ENCODE data around the gene ARFRP1.

ARFRP1 gene

GRCh38 chr20:63703976-63704748 lies 3.6 kb downstream of the ARFRP1 start:
- Mint-ChIP-seq H3K4me3 (no peak overlapping the region), H3K9me3 (no peaks in the 10 kb centered on the region), H3K27me3 (ENCODE audit: low read depth, poor library complexity) (no peaks in the 10 kb centered on the region), H3K4me1 (peaks cover 24% of the 10 kb centered on the region), H3K36me3 (ENCODE audit: low read depth) (peaks cover 14% of the 10 kb centered on the region), H3K27ac (no peak overlapping the region)
- TF ChIP-seq, protein P1, sequence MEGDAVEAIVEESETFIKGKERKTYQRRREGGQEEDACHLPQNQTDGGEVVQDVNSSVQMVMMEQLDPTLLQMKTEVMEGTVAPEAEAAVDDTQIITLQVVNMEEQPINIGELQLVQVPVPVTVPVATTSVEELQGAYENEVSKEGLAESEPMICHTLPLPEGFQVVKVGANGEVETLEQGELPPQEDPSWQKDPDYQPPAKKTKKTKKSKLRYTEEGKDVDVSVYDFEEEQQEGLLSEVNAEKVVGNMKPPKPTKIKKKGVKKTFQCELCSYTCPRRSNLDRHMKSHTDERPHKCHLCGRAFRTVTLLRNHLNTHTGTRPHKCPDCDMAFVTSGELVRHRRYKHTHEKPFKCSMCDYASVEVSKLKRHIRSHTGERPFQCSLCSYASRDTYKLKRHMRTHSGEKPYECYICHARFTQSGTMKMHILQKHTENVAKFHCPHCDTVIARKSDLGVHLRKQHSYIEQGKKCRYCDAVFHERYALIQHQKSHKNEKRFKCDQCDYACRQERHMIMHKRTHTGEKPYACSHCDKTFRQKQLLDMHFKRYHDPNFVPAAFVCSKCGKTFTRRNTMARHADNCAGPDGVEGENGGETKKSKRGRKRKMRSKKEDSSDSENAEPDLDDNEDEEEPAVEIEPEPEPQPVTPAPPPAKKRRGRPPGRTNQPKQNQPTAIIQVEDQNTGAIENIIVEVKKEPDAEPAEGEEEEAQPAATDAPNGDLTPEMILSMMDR (IDR thresholded peaks at IDR 0.05), result no peak
- no peak for DNase-seq

- peaks cover 7% of the 10 kb centered on the region for H3K36me3 Mint-ChIP-seq (ENCODE audit: low read depth)
- no peak overlapping the region for H3K27ac Mint-ChIP-seq
- TF ChIP-seq, protein P1 (IDR thresholded peaks at IDR 0.05), result no peak
- DNase-seq, result no peak
- H3K4me3 Mint-ChIP-seq, result no peak overlapping the region
- no peaks in the 10 kb centered on the region for H3K27me3 Mint-ChIP-seq (ENCODE audit: low read depth, poor library complexity)
- H3K4me1 Mint-ChIP-seq, result peaks cover 18% of the 10 kb centered on the region
- no peaks in the 10 kb centered on the region for H3K9me3 Mint-ChIP-seq
Measured at GRCh38 chr20:63703471-63703975, 4.3 kb downstream of the ARFRP1 start.

DNA sequence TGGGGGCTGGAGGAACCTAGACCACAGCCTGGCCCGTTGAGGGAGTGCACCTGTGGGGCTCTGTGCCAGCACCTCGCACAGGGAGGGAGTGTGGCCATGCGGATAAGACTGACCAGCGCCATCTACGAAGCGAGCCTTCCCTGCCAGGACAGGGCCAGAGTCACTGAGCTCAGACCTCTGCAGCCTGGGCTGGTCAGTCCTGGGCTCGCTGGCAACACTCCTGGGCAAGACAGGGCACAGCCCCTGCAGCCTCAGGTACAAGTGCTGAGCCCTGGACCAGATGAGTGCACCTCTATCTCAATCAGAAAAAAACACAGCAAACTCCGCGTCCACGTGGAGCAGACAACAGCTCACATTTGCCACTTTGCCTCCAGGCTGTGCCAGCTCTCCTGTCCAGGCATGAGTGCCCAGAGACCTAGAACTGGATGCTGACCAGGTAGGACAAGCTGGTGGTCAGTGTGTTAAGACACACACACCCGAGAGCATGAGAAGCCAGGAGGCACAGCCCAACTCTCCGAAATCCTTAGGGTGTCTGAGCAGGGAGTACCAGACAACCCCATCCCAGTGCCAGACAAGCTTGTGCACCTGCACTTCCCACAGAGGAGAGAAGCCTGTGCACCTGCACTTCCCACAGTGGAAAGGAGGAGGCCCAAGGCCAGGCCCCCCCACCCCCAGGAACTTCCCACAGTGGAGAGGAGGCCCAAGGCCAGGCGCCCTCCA lies 4.9 kb downstream of the ARFRP1 start:
- TF ChIP-seq, protein P1 (IDR thresholded peaks at IDR 0.05), result no peak
- Mint-ChIP-seq H3K4me1 (peaks cover 19% of the 10 kb centered on the region), H3K36me3 (ENCODE audit: low read depth) (peaks cover 7% of the 10 kb centered on the region), H3K4me3 (no peak overlapping the region), H3K9me3 (no peaks in the 10 kb centered on the region), H3K27me3 (ENCODE audit: low read depth, poor library complexity) (no peaks in the 10 kb centered on the region), H3K27ac (no peak overlapping the region)
- DNase-seq, result no peak

DNA sequence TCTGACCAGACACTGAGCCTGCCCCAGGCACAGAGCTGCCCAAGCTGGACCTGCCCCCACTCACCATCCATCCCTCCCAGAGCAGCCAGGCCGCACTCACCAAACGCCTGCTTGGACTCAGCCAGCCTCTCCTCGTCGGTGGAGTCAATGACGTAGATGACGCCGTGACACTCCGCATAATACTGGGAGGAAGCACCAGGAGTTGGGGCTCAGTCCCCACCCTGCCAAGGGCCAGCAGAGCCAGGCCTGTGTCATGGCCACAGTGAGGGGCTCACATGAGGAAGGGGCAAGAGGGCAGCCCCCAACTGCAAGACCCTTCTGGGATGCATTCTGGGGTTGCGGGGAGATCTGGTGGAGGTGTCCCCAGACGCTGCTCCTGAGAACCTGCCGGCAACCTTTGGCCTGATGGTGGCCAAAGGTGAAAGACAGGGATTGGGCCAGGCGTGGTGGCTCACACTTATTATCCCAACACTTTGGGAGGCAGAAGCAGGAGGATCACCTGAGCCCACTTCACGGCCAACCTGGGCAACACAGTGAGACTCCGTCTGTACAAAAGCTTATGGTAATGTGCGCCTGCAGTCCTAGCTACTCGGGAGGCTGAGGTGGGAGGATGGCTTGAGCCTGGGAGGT lies 5.6 kb downstream of the ARFRP1 start:
- TF ChIP-seq, protein P1 (IDR thresholded peaks at IDR 0.05), result no peak
- Mint-ChIP-seq H3K4me1 (peaks cover 27% of the 10 kb centered on the region), H3K4me3 (no peak overlapping the region), H3K27me3 (ENCODE audit: low read depth, poor library complexity) (no peaks in the 10 kb centered on the region), H3K9me3 (no peaks in the 10 kb centered on the region), H3K36me3 (ENCODE audit: low read depth) (peaks cover 7% of the 10 kb centered on the region), H3K27ac (no peak overlapping the region)
- DNase-seq, result no peak

DNA sequence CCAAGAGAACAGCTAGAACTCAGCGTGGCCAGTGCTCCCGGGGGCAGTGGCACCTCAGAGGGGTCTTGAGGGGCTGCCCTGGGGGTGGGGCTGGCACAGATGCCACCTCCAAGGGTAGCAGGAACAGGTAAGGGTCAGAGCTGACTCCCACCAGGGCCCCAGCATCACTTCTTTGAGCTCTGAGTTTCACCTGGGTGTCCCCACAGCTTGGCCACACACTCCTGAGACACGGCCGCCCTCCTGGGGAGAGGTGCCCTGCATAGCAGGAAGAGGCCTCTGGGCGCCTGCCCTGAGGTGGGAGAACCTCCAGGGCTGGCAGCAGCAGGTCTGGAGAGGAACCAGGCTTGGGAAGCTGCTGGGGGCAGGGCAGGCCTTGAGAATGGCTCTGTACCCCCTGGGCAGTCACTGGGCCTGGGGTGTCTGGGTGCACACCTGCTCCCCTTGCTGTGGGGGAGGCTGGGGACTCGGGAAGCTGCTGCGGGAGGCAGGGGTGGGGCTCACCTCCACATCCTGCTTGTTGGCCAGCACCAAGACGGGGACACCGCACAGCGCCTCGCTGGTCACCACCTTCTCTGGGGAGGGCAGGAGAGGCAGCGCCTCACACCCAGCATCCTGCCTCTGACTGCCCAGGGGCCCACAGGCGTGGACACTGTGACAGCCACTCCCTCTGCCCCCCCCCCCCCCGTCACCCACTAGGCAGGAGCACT lies 6.3 kb downstream of the ARFRP1 start:
- H3K27me3 Mint-ChIP-seq (ENCODE audit: low read depth, poor library complexity), result no peaks in the 10 kb centered on the region
- peaks cover 7% of the 10 kb centered on the region for H3K36me3 Mint-ChIP-seq (ENCODE audit: low read depth)
- H3K4me1 Mint-ChIP-seq, result peaks cover 22% of the 10 kb centered on the region
- H3K27ac Mint-ChIP-seq, result no peak overlapping the region
- TF ChIP-seq, protein P1 (IDR thresholded peaks at IDR 0.05), result no peak
- no peak overlapping the region for H3K4me3 Mint-ChIP-seq
- no peak for DNase-seq
- H3K9me3 Mint-ChIP-seq, result no peaks in the 10 kb centered on the region

All from nephron progenitor cell (in vitro differentiated cells).